ENCODE data around the gene SLC8A3.

Gene SLC8A3

GRCh38 chr14:70097576-70098249 lies 91.0 kb downstream of the SLC8A3 start:
- H3K36me3 ChIP-seq (ENCODE audit: control insufficient read depth, insufficient read depth, low read length), result no peaks in the 10 kb centered on the region

GRCh38 chr14:70096866-70097265 lies 91.9 kb downstream of the SLC8A3 start:
- no peaks in the 10 kb centered on the region for H3K36me3 ChIP-seq (ENCODE audit: control insufficient read depth, insufficient read depth, low read length)
- no peak overlapping the region for H3K9ac ChIP-seq (ENCODE audit: low read length)
- H3K4me1 ChIP-seq (ENCODE audit: control insufficient read depth, insufficient read depth, low read length), result no peaks in the 10 kb centered on the region
- no peak overlapping the region for H3K4me3 ChIP-seq (ENCODE audit: low read length)
- H3K27me3 ChIP-seq (ENCODE audit: control insufficient read depth, insufficient read depth, low read length), result no peaks in the 10 kb centered on the region
- H3K27ac ChIP-seq (ENCODE audit: low read depth, low read length), result no peak overlapping the region

More at GRCh38 chr14:70097576-70098249, 91.0 kb downstream of the SLC8A3 start:
- Histone ChIP-seq H3K4me3 (ENCODE audit: low read length) (no peak overlapping the region), H3K4me1 (ENCODE audit: control insufficient read depth, insufficient read depth, low read length) (no peaks in the 10 kb centered on the region), H3K27ac (ENCODE audit: low read depth, low read length) (no peak overlapping the region), H3K27me3 (ENCODE audit: control insufficient read depth, insufficient read depth, low read length) (no peaks in the 10 kb centered on the region), H3K9ac (ENCODE audit: low read length) (no peak overlapping the region)

- Histone ChIP-seq H3K27me3 (ENCODE audit: control insufficient read depth, insufficient read depth, low read length) (no peaks in the 10 kb centered on the region), H3K27ac (ENCODE audit: low read depth, low read length) (no peak overlapping the region), H3K4me3 (ENCODE audit: low read length) (no peak overlapping the region), H3K9ac (ENCODE audit: low read length) (no peak overlapping the region), H3K36me3 (ENCODE audit: control insufficient read depth, insufficient read depth, low read length) (no peaks in the 10 kb centered on the region), H3K4me1 (ENCODE audit: control insufficient read depth, insufficient read depth, low read length) (no peaks in the 10 kb centered on the region)
Observed at GRCh38 chr14:70094631-70095030, 94.1 kb downstream of the SLC8A3 start.

- no peak overlapping the region for H3K9ac ChIP-seq (ENCODE audit: low read length)
- no peaks in the 10 kb centered on the region for H3K27me3 ChIP-seq (ENCODE audit: control insufficient read depth, insufficient read depth, low read length)
- no peaks in the 10 kb centered on the region for H3K4me1 ChIP-seq (ENCODE audit: control insufficient read depth, insufficient read depth, low read length)
- no peaks in the 10 kb centered on the region for H3K36me3 ChIP-seq (ENCODE audit: control insufficient read depth, insufficient read depth, low read length)
- no peak overlapping the region for H3K4me3 ChIP-seq (ENCODE audit: low read length)
- H3K27ac ChIP-seq (ENCODE audit: low read depth, low read length), result no peak overlapping the region
Observed at GRCh38 chr14:70094106-70094505, 94.6 kb downstream of the SLC8A3 start.

- Histone ChIP-seq H3K27me3 (ENCODE audit: control insufficient read depth, insufficient read depth, low read length) (no peaks in the 10 kb centered on the region), H3K4me1 (ENCODE audit: control insufficient read depth, insufficient read depth, low read length) (no peaks in the 10 kb centered on the region), H3K4me3 (ENCODE audit: low read length) (no peak overlapping the region), H3K9ac (ENCODE audit: low read length) (no peak overlapping the region), H3K27ac (ENCODE audit: low read depth, low read length) (no peak overlapping the region), H3K36me3 (ENCODE audit: control insufficient read depth, insufficient read depth, low read length) (no peaks in the 10 kb centered on the region)
Observed at GRCh38 chr14:70093156-70093555, 95.6 kb downstream of the SLC8A3 start.

- Histone ChIP-seq H3K4me1 (ENCODE audit: control insufficient read depth, insufficient read depth, low read length) (no peaks in the 10 kb centered on the region), H3K27ac (ENCODE audit: low read depth, low read length) (no peak overlapping the region), H3K27me3 (ENCODE audit: control insufficient read depth, insufficient read depth, low read length) (no peaks in the 10 kb centered on the region)
Observed at GRCh38 chr14:70087380-70087697, 101.4 kb downstream of the SLC8A3 start.

GRCh38 chr14:70086685-70087379 lies 101.9 kb downstream of the SLC8A3 start:
- Histone ChIP-seq H3K4me3 (ENCODE audit: low read length) (no peak overlapping the region), H3K36me3 (ENCODE audit: control insufficient read depth, insufficient read depth, low read length) (no peaks in the 10 kb centered on the region), H3K27me3 (ENCODE audit: control insufficient read depth, insufficient read depth, low read length) (no peaks in the 10 kb centered on the region), H3K9ac (ENCODE audit: low read length) (no peak overlapping the region), H3K27ac (ENCODE audit: low read depth, low read length) (no peak overlapping the region), H3K4me1 (ENCODE audit: control insufficient read depth, insufficient read depth, low read length) (no peaks in the 10 kb centered on the region)

More at GRCh38 chr14:70087380-70087697, 101.4 kb downstream of the SLC8A3 start:
- H3K4me3 ChIP-seq (ENCODE audit: low read length), result no peak overlapping the region
- no peak overlapping the region for H3K9ac ChIP-seq (ENCODE audit: low read length)
- H3K36me3 ChIP-seq (ENCODE audit: control insufficient read depth, insufficient read depth, low read length), result no peaks in the 10 kb centered on the region

- H3K27me3 ChIP-seq (ENCODE audit: control insufficient read depth, insufficient read depth, low read length), result no peaks in the 10 kb centered on the region
- no peak overlapping the region for H3K9ac ChIP-seq (ENCODE audit: low read length)
- H3K27ac ChIP-seq (ENCODE audit: low read depth, low read length), result no peak overlapping the region
- no peaks in the 10 kb centered on the region for H3K36me3 ChIP-seq (ENCODE audit: control insufficient read depth, insufficient read depth, low read length)
- no peaks in the 10 kb centered on the region for H3K4me1 ChIP-seq (ENCODE audit: control insufficient read depth, insufficient read depth, low read length)
- no peak overlapping the region for H3K4me3 ChIP-seq (ENCODE audit: low read length)
Observed at GRCh38 chr14:70084226-70084625, 104.5 kb downstream of the SLC8A3 start.

- Histone ChIP-seq H3K9ac (ENCODE audit: low read length) (no peak overlapping the region), H3K4me3 (ENCODE audit: low read length) (no peak overlapping the region), H3K27me3 (ENCODE audit: control insufficient read depth, insufficient read depth, low read length) (no peaks in the 10 kb centered on the region), H3K36me3 (ENCODE audit: control insufficient read depth, insufficient read depth, low read length) (no peaks in the 10 kb centered on the region), H3K4me1 (ENCODE audit: control insufficient read depth, insufficient read depth, low read length) (no peaks in the 10 kb centered on the region), H3K27ac (ENCODE audit: low read depth, low read length) (no peak overlapping the region)
Observed at GRCh38 chr14:70082394-70082793, 106.4 kb downstream of the SLC8A3 start.

- no peak overlapping the region for H3K9ac ChIP-seq (ENCODE audit: low read length)
- H3K4me3 ChIP-seq (ENCODE audit: low read length), result no peak overlapping the region
- H3K4me1 ChIP-seq (ENCODE audit: control insufficient read depth, insufficient read depth, low read length), result no peaks in the 10 kb centered on the region
- no peak overlapping the region for H3K27ac ChIP-seq (ENCODE audit: low read depth, low read length)
- no peaks in the 10 kb centered on the region for H3K27me3 ChIP-seq (ENCODE audit: control insufficient read depth, insufficient read depth, low read length)
- H3K36me3 ChIP-seq (ENCODE audit: control insufficient read depth, insufficient read depth, low read length), result no peaks in the 10 kb centered on the region
Observed at GRCh38 chr14:70080076-70080475, 108.7 kb downstream of the SLC8A3 start.

GRCh38 chr14:70078329-70078728 lies 110.4 kb downstream of the SLC8A3 start:
- no peaks in the 10 kb centered on the region for H3K36me3 ChIP-seq (ENCODE audit: control insufficient read depth, insufficient read depth, low read length)
- H3K27ac ChIP-seq (ENCODE audit: low read depth, low read length), result no peak overlapping the region
- no peaks in the 10 kb centered on the region for H3K27me3 ChIP-seq (ENCODE audit: control insufficient read depth, insufficient read depth, low read length)

GRCh38 chr14:70077720-70078119 lies 111.0 kb downstream of the SLC8A3 start:
- no peak overlapping the region for H3K9ac ChIP-seq (ENCODE audit: low read length)
- no peak overlapping the region for H3K4me3 ChIP-seq (ENCODE audit: low read length)
- H3K36me3 ChIP-seq (ENCODE audit: control insufficient read depth, insufficient read depth, low read length), result no peaks in the 10 kb centered on the region
- no peak overlapping the region for H3K27ac ChIP-seq (ENCODE audit: low read depth, low read length)
- H3K27me3 ChIP-seq (ENCODE audit: control insufficient read depth, insufficient read depth, low read length), result no peaks in the 10 kb centered on the region
- H3K4me1 ChIP-seq (ENCODE audit: control insufficient read depth, insufficient read depth, low read length), result no peaks in the 10 kb centered on the region

More at GRCh38 chr14:70078329-70078728, 110.4 kb downstream of the SLC8A3 start:
- no peak overlapping the region for H3K4me3 ChIP-seq (ENCODE audit: low read length)
- H3K4me1 ChIP-seq (ENCODE audit: control insufficient read depth, insufficient read depth, low read length), result no peaks in the 10 kb centered on the region
- H3K9ac ChIP-seq (ENCODE audit: low read length), result no peak overlapping the region

GRCh38 chr14:70077005-70077404 lies 111.7 kb downstream of the SLC8A3 start:
- Histone ChIP-seq H3K4me1 (ENCODE audit: control insufficient read depth, insufficient read depth, low read length) (no peaks in the 10 kb centered on the region), H3K27me3 (ENCODE audit: control insufficient read depth, insufficient read depth, low read length) (no peaks in the 10 kb centered on the region), H3K4me3 (ENCODE audit: low read length) (no peak overlapping the region), H3K27ac (ENCODE audit: low read depth, low read length) (no peak overlapping the region), H3K9ac (ENCODE audit: low read length) (no peak overlapping the region), H3K36me3 (ENCODE audit: control insufficient read depth, insufficient read depth, low read length) (no peaks in the 10 kb centered on the region)
